ENCODE data around the gene TGFB1. TPM values are rescaled to one million over a fixed set of nuclear protein-coding genes. Genes with fewer than 3 reads are reported as not detected.
"Not testable (repeated sequence)": the region's sequence is repeated elsewhere in the genome, so short reads cannot be mapped to it uniquely, and the experiment has no call there.

The TGFB1 gene
- total RNA-seq, 1 donor from 2014 or later: 157 TPM

DNA sequence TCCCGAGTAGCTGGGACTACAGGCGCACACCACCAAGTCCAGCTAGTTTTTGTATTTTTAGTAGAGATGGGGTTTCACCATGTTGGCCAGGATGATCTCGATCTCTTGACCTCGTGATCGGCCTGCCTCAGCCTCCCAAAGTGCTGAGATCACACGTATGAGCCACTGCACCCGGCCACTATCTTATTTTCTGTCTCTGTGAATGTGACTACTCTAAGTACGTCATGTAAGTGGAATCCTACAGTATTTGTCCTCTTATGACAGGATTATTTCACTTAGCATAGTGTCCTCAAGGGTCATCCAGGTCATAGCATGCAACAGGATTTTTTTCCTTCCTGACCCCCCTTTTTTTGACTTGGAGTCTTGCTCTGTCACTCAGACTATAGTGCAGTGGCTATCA lies 17.8 kb upstream of the TGFB1 start:
- intact Hi-C loops (cut with micrococcal nuclease): no loop called here

GRCh38 chr19:41371119-41371518 lies 17.4 kb upstream of the TGFB1 start:
- intact Hi-C loops (cut with micrococcal nuclease): not testable (repeated sequence)

DNA sequence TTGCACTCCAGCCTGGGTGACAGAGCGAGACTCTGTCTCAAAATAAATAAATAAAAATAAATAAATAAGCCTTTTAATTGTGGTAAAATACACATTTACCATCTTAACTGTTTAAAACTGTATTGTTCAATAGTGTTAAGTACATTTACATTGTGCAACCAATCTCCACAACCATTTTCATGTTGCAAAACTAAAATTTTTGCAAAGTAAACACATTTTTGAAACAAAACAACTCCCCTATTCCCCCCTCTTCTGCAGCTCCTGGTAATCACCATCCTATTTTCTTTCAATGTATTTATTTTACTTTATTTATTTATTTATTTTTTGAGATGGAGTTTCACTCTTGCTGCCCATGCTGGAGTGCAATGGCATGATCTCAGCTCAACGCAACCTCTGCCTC lies 16.0 kb upstream of the TGFB1 start:
- intact Hi-C loops (cut with micrococcal nuclease): no loop called here

GRCh38 chr19:41367848-41368301 lies 14.2 kb upstream of the TGFB1 start:
- intact Hi-C loops (cut with micrococcal nuclease): no loop called here

- intact Hi-C loops (cut with micrococcal nuclease): no loop called here
These were observed 12.4 kb upstream of the TGFB1 start for GRCh38 chr19:41366089-41366488.

DNA sequence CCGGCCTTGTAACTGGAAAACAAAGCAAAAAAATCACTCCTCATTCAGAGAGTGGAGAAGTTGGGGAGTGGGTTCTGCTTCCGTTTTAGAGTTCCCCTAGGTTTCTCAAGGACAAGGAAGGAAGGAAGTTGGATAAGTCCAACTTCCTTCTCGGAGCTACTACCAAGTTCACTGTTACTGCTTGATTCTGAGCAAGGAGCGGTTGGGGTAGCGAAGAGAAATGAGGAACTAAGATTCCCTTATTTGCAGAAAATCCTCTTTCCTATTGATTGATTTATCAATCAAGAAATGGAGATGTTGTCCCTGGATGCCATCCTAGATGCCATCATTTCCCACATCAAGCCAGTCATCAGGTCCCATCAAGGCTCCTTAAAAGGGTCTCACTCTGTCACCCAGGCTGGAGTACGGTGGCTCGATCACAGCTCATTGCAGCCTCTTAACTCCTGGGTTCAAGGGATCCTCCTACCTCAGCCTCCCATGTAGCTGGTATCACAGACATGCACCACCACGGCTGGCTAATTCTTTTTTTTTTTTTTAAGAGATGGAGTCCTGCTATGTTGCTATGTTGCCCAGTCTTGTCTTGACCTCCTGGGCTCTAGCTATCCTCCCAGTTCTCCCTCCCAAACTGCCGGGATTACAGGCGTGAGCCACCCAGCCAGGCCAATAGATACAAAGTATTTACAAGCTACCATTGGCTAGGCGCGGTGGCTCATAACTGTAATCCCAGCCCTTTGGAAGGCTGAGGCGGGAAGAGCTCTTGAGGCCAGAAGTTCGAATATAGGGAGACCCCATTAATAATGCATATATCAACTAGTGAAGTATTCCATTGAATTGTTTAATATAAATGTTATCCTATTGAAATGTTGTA lies 11.0 kb upstream of the TGFB1 start:
- intact Hi-C loops (cut with micrococcal nuclease): loop anchor here (1.0 to 5.0 kb wide), 8 partner anchors 14 to 1016 kb away; partner anchors contain the start of genes BCKDHA, BLVRB, C19orf47 and COQ8B

GRCh38 chr19:41363753-41364523 lies 10.2 kb upstream of the TGFB1 start, which contains the start of gene B9D2:
Gene B9D2, minus strand, starts transcription at chr19:41364149. Its CDS starts 630 bp downstream, at chr19:41363519.
- intact Hi-C loops (cut with micrococcal nuclease): loop anchor here (1.0 to 5.0 kb wide), 9 partner anchors 10 to 1016 kb away; partner anchors contain the start of genes BCKDHA, BLVRB, C19orf47 and COQ8B

DNA sequence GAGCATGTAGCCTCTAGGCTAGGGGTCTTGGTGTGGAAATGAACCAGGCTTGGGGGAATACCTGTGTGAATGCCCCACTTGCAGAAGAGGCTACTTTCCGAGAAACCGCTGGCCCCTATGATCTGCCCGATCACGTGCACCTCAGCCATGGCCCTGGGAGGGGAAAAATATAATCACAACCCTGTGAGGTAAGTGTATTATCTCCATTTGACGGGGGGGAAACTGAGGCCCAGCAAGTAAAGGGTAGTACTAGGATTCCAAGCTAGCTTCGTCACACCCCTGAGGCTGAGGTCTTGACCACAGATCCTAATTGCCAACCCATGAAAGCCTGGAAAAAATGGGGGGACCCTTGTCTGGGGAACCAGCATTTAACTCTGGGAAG lies 9.6 kb upstream of the TGFB1 start:
- intact Hi-C loops (cut with micrococcal nuclease): loop anchor here (1.0 to 5.0 kb wide), 4 partner anchors 9 to 896 kb away; partner anchors contain the start of genes BLVRB, COQ8B, ITPKC and SPTBN4

DNA sequence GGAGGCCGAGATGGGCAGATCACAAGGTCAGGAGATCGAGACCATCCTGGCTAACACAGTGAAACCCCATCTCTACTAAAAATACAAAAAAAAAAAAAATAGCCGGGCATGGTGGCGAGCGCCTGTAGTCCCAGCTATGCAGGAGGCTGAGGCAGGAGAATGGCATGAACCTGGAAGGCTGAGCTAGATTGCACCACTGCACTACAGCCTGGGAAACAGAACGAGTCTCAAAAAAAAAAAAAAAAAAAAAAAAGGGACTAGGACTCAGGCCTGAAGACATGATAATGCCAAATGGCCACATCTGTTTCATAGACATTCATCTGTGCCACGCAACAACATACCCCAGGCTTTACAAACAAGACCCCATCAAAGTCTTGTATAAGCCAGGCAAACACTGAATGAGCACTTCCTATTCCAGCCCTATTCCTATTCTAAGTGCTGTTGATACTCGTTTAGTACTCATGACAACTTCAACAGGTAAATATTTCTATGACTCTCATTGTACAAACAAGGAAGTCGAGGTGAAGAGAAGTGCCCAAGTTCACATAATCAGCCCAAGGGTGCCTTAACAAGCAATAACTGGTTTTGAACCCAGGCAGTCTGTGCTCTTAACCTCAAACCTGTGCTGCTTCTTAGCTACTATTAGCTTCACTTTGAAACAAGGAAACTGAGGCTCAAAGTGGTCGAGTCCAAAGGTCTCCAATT lies 8.6 kb upstream of the TGFB1 start:
- intact Hi-C loops (cut with micrococcal nuclease): loop anchor here (5.0 kb wide), 3 partner anchors 645 to 895 kb away; partner anchors contain the start of genes BLVRB, COQ8B, ITPKC and SPTBN4

GRCh38 chr19:41359741-41360140 lies 6.0 kb upstream of the TGFB1 start:
- intact Hi-C loops (cut with micrococcal nuclease): loop anchor here (5.0 to 10.0 kb wide), 4 partner anchors 515 to 892 kb away; partner anchors contain the start of genes BLVRB, CD79A, COQ8B and ITPKC

- intact Hi-C loops (cut with micrococcal nuclease): loop anchor here (10.0 kb wide), 1 partner anchor 517 kb away; the partner anchor contains the start of gene CD79A
These were observed 4.0 kb upstream of the TGFB1 start for GRCh38 chr19:41357746-41358145.

- intact Hi-C loops (cut with micrococcal nuclease): loop anchor here (10.0 kb wide), 1 partner anchor 518 kb away; the partner anchor contains the start of gene CD79A
These were observed 3.4 kb upstream of the TGFB1 start for GRCh38 chr19:41356984-41357739.

- intact Hi-C loops (cut with micrococcal nuclease): loop anchor here (2.0 to 10.0 kb wide), 2 partner anchors 241 to 519 kb away; partner anchors contain the start of gene CD79A
These were observed 2.1 kb upstream of the TGFB1 start for GRCh38 chr19:41355802-41356201.

DNA sequence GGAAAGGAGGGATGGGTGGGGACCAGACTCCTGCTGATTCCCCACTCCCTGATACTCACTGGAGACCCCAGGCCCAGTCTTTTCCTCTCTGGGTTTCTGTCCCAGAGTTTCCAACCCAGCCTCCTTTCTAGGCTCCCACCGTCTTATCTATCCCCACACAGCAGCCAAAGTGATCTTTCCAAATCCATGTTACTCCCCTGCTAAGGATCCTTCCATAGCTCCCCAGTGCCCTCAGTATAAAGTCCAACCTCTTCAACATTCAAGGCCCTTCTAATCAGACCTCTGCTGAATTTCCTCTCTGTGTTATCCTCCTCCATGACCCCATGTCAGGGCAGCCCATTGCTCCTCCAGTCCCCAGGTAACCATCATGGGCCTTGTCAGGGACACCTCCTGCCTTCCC lies 1.3 kb upstream of the TGFB1 start:
- intact Hi-C loops (cut with micrococcal nuclease): loop anchor here (2.0 to 10.0 kb wide), 2 partner anchors 242 to 520 kb away; partner anchors contain the start of gene CD79A

- intact Hi-C loops (cut with micrococcal nuclease): loop anchor here (1.0 to 10.0 kb wide), 9 partner anchors 9 to 912 kb away; partner anchors contain the start of genes ACTMAP, CD79A, DMAC2 and EGLN2
These were observed 726 bp upstream of the TGFB1 start for GRCh38 chr19:41354343-41354953.

GRCh38 chr19:41352609-41353465 lies 885 bp downstream of the TGFB1 start:
- intact Hi-C loops (cut with micrococcal nuclease): loop anchor here (5.0 to 10.0 kb wide), 5 partner anchors 179 to 911 kb away; partner anchors contain the start of genes CD79A, EGLN2 and SERTAD3

DNA sequence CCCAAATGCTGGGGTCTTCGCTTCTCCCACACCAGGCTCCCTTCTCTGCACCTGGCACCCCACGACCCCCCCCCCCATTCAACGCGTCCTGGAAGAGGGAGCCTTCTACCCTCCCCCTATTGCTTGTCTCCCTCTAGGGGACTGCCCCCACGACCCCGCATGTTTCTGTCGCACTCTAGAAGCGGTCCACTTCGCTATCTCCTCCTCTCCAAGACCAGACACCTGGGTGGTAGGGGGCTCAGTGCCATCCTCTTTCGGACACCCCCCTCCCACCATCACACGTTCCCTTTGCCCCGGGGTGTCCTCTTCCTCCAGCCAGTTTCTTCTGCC lies 1.5 kb downstream of the TGFB1 start:
- intact Hi-C loops (cut with micrococcal nuclease): loop anchor here (5.0 to 10.0 kb wide), 5 partner anchors 180 to 910 kb away; partner anchors contain the start of genes CD79A, EGLN2 and SERTAD3
